Measurements from ENCODE around the gene STXBP5L.
"Not testable (repeated sequence)": the region's sequence is repeated elsewhere in the genome, so short reads cannot be mapped to it uniquely, and the experiment has no call there.

DNA sequence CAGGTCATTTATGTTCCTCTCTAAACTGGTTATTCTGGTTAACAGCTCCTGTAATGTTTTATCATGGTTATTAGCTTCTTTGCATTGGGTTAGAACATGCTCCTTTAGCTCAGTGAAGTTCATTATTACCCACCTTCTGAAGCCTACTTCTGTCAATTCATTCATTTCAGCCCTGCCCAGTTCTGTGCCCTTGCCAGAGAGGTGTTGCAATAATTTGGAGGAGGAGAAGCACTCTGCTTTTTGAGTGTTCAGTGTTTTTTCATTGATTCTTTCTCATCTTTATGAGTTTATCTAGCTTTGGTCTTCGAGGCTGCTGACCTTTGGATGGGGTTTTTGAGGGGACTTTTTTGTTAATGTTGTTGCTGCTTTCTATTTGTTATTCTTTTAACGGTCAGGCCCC, 203.1 kb downstream of the STXBP5L start:
- TF ChIP-seq YY1 (IDR thresholded peaks at IDR 0.05; ENCODE audit: low read depth); NFIC (IDR thresholded peaks at IDR 0.05): not testable (repeated sequence)

All from Ishikawa (cell line).